Neural progenitor cell (in vitro differentiated cells): ENCODE measurements around the gene HIGD1A.
A peak's percentile ranks its signal among the peaks of the same experiment; 100 is the strongest.

Experiments used
- CTCF ChIP-seq: fragments of 200-600 bp; sonication (generic); IDR thresholded peaks from 2 replicates; pipeline ENCODE4 v1.5.1; 2017; ENCODE audit warnings: antibody characterized with exemption, mild to moderate bottlenecking
- EZH2 ChIP-seq: fragments of 200-600 bp; sonication (generic); IDR thresholded peaks from 2 replicates; pipeline ENCODE4 v1.6.1; 2017; ENCODE audit warnings: antibody characterized with exemption, mild to moderate bottlenecking, moderate library complexity
- EZH2phosphoT487 ChIP-seq: fragments of 200-600 bp; sonication (generic); IDR thresholded peaks from 2 replicates; pipeline ENCODE4 v1.6.1; 2017; ENCODE audit warnings: antibody characterized with exemption

GRCh38 chr3:42780892-42781700, 23.2 kb downstream of the HIGD1A start:
- peak; percentile 78 for TF ChIP-seq CTCF
- TF ChIP-seq EZH2, result no peak
- no peak for TF ChIP-seq EZH2phosphoT487
